DOHH2 (cell line): Measurements from ENCODE around the gene ACAN.

Experiments
- CTCF ChIP-seq: fragments of 200-600 bp; sonication (generic); IDR thresholded peaks from one replicate; pipeline ENCODE4 v1.5.1; 2014; ENCODE audit warnings: antibody characterized with exemption, mild to moderate bottlenecking, low read depth, low read length; ENCODE audit not compliant: poor library complexity, severe bottlenecking
- EZH2phosphoT487 ChIP-seq: fragments of 200-600 bp; sonication (generic); IDR thresholded peaks from 2 replicates; pipeline ENCODE4 v1.6.1; 2017; ENCODE audit warnings: borderline replicate concordance, mild to moderate bottlenecking, antibody characterized with exemption, low read length, moderate library complexity, mixed read lengths

- no peak for TF ChIP-seq CTCF
- TF ChIP-seq EZH2phosphoT487, result no peak
These were observed 108.5 kb downstream of the ACAN start for GRCh38 chr15:88911766-88912118.
